ENCODE measurements around the gene IRF8. TPM values are rescaled to one million over a fixed set of nuclear protein-coding genes. Genes with fewer than 3 reads are reported as not detected.

The IRF8 gene
- total RNA-seq, 3 donors from 2014 or later (not counting 1 experiment from before 2014, with no cell fraction given), result 101 to 167 (median 122) TPM

- peaks cover 30% of the 10 kb centered on the region for H3K4me1 ChIP-seq (ENCODE audit: control insufficient read depth, insufficient read depth, low read length)
Measured at GRCh38 chr16:85926370-85926769, 27.4 kb downstream of the IRF8 start.

GRCh38 chr16:85927371-85927770 is 28.4 kb downstream of the IRF8 start:
- H3K4me3 Mint-ChIP-seq, result no peak overlapping the region
- no peak overlapping the region for H3K27ac Mint-ChIP-seq
- intact Hi-C loops (cut with micrococcal nuclease), result no loop called here
- TF ChIP-seq CTCF (IDR thresholded peaks at IDR 0.05), result no peak
- peaks cover 0 to 11% of the 10 kb centered on the region in 2 donors for H3K27me3 Mint-ChIP-seq (ENCODE audit: low read depth in 2 of 2)
- 43% methylated on average over 15 of the region's 16 CpGs for WGBS (ENCODE audit: insufficient coverage)
- Histone ChIP-seq H3K36me3 (ENCODE audit: control insufficient read depth, insufficient read depth, low read length) (no peaks in the 10 kb centered on the region), H3K9me3 (ENCODE audit: control insufficient read depth, insufficient read depth, low read length) (no peaks in the 10 kb centered on the region), H3K27me3 (ENCODE audit: control insufficient read depth, insufficient read depth, low read length) (no peaks in the 10 kb centered on the region), H3K27ac (ENCODE audit: low read length) (no peak overlapping the region), H3K4me3 (ENCODE audit: low read length) (no peak overlapping the region), H3K4me1 (ENCODE audit: control insufficient read depth, insufficient read depth, low read length) (peaks cover 40% of the 10 kb centered on the region)
- no peaks in the 10 kb centered on the region for H3K9me3 Mint-ChIP-seq
- H3K36me3 Mint-ChIP-seq, result no peaks in the 10 kb centered on the region
- H3K4me1 Mint-ChIP-seq, result peaks cover 9 to 26% of the 10 kb centered on the region in 2 donors
- ATAC-seq, result no peak
- no peak for DNase-seq

More at GRCh38 chr16:85926370-85926769, 27.4 kb downstream of the IRF8 start:
- H3K27me3 ChIP-seq (ENCODE audit: control insufficient read depth, insufficient read depth, low read length), result no peaks in the 10 kb centered on the region
- DNase-seq (no peak), ATAC-seq (no peak)
- no peaks in the 10 kb centered on the region for H3K9me3 ChIP-seq (ENCODE audit: control insufficient read depth, insufficient read depth, low read length)
- Mint-ChIP-seq H3K4me1 (peaks cover 9 to 22% of the 10 kb centered on the region in 2 donors), H3K27me3 (ENCODE audit: low read depth in 2 of 2) (peaks cover 0 to 11% of the 10 kb centered on the region in 2 donors), H3K36me3 (no peaks in the 10 kb centered on the region), H3K27ac (no peak overlapping the region), H3K9me3 (no peaks in the 10 kb centered on the region), H3K4me3 (no peak overlapping the region)
- 87% methylated on average over 8 of the region's 8 CpGs for WGBS (ENCODE audit: insufficient coverage)
- intact Hi-C loops (cut with micrococcal nuclease), result no loop called here
- peaks cover 3% of the 10 kb centered on the region for H3K36me3 ChIP-seq (ENCODE audit: control insufficient read depth, insufficient read depth, low read length)
- H3K4me3 ChIP-seq (ENCODE audit: low read length), result no peak overlapping the region
- no peak for TF ChIP-seq CTCF (IDR thresholded peaks at IDR 0.05)
- H3K27ac ChIP-seq (ENCODE audit: low read length), result no peak overlapping the region

- H3K27ac ChIP-seq (ENCODE audit: low read length), result no peak overlapping the region
- intact Hi-C loops (cut with micrococcal nuclease), result no loop called here
- no peak overlapping the region for H3K4me3 Mint-ChIP-seq
Measured at GRCh38 chr16:85927959-85928358, 29.0 kb downstream of the IRF8 start.

More at GRCh38 chr16:85927959-85928358, 29.0 kb downstream of the IRF8 start:
- Histone ChIP-seq H3K27me3 (ENCODE audit: control insufficient read depth, insufficient read depth, low read length) (no peaks in the 10 kb centered on the region), H3K4me1 (ENCODE audit: control insufficient read depth, insufficient read depth, low read length) (peaks cover 44% of the 10 kb centered on the region), H3K4me3 (ENCODE audit: low read length) (no peak overlapping the region), H3K36me3 (ENCODE audit: control insufficient read depth, insufficient read depth, low read length) (no peaks in the 10 kb centered on the region), H3K9me3 (ENCODE audit: control insufficient read depth, insufficient read depth, low read length) (no peaks in the 10 kb centered on the region)
- 76% methylated on average over 6 of the region's 7 CpGs for WGBS (ENCODE audit: insufficient coverage)
- H3K36me3 Mint-ChIP-seq, result no peaks in the 10 kb centered on the region
- peaks cover 0 to 11% of the 10 kb centered on the region in 2 donors for H3K27me3 Mint-ChIP-seq (ENCODE audit: low read depth in 2 of 2)
- no peak overlapping the region for H3K27ac Mint-ChIP-seq
- no peak for TF ChIP-seq CTCF (IDR thresholded peaks at IDR 0.05)
- peaks cover 9 to 28% of the 10 kb centered on the region in 2 donors for H3K4me1 Mint-ChIP-seq
- no peaks in the 10 kb centered on the region for H3K9me3 Mint-ChIP-seq
- DNase-seq (no peak), ATAC-seq (no peak)

All from natural killer cell (primary cell).